ENCODE data around the gene IL17REL.

GRCh38 chr22:50031189-50032091 lies 18.9 kb upstream of the IL17REL start:
- TF ChIP-seq CTCF (IDR thresholded peaks at IDR 0.05) = no peak
- no peak for TF ChIP-seq POLR2A (IDR thresholded peaks at IDR 0.05)

Data from adrenal gland (tissue), 5 donors.